Caki2 (cell line): ENCODE data around the gene CHST7. TPM values are rescaled to one million over a fixed set of nuclear protein-coding genes. Genes with fewer than 3 reads are reported as not detected.

Experiments
- DNase-seq: peaks from one replicate; pipeline ENCODE4 v3.0.0-alpha.2; 2015; ENCODE audit warnings: low read depth
- in situ Hi-C: cut with HindIII; loops from 2 replicates; pipeline ENCODE4 v1.10.0; 2016; ENCODE audit warnings: low sequenced_read_pairs, low pct_unique_long_range_greater_than_20kb, mixed read lengths
- total RNA-seq: library from RNA; depleted of rRNA; stranded (reverse); fragments of >200 nt; shearing (Covaris generic); gene quantifications from 2 replicates; pipeline ENCODE4 v1.2.3, GENCODE V29; 2014; ENCODE audit warnings: low replicate concordance; rRNA removed

The CHST7 gene
- total RNA-seq, 1 experiment from 2014 or later = 27.1 TPM

DNA sequence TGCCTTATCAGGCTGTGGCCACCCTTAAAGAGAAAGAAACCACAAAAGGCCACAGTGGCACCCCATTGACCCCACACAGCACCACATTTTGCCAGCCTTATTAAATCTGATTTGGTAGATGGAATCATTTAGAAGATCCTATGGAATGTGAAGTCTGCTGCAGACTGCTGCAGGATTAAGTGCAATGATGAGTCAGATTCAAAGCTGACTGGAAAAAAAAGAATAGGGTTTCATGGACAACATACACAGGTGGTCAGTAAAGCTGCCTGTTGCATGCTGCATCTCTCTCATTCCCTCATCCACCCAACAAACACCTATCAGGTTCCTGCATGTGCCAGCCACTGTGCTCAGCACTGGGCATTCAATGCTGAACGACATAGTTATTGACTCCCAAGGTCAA, 56.6 kb downstream of the CHST7 start:
- in situ Hi-C loops = no loop called here
- DNase-seq = no peak

DNA sequence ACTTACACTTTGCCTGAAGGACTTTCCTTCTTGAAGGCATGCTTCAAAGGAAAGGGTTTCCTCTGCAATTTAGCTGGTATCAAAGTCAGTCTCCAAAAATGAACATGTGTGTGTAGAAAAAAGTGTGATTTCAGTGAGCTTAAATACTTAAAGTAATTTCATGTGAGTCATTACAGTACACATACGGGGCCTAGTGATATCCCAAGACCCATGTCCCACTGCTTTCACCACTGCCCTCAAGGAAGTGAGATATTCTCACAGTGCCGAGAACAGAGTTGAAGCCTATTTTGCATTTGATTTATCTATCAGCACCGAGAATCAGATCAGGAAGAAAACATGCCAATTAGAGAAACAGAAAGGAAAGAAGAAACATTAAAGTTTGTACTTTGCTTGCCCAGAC, 61.0 kb downstream of the CHST7 start:
- DNase-seq = no peak
- in situ Hi-C loops = no loop called here

DNA sequence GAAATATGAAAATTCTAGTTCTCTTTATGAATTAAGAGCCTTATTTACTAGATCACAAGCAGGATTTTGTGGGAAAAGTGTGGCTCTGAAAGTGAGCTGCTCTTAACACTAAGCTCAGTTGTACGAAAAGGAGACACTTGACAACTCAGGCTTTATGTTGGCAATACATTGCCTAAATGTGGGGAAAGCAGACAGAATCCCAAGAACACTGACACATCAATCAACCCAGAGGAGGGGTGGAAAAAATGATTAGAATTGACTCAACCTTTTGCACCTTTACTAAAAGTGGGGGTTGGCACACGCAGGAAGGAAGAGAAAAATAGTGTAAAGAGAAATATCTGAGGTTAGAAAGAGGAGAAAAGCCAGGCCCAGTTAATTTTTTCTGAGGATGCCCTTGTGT, 61.6 kb downstream of the CHST7 start:
- in situ Hi-C loops = no loop called here
- no peak for DNase-seq

DNA sequence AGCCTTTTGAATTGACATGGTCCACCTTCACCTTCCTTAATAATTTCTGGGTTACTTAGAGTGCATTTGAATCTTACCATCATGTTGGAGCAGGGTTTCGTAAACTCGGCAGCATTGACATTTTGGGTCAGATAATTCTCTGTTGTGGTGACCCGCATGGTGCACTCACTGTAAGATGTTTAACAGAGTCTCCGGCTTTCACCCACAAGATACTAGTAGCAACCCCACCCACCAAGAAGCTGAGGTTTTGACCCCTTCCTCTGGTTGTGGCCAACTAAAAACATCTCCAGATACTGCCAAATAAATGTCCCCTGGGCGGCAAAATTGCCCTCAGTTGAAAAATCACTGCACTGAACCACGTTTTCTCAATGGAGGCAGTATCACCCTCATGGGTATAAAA, 62.7 kb downstream of the CHST7 start:
- DNase-seq = no peak
- in situ Hi-C loops = no loop called here

DNA sequence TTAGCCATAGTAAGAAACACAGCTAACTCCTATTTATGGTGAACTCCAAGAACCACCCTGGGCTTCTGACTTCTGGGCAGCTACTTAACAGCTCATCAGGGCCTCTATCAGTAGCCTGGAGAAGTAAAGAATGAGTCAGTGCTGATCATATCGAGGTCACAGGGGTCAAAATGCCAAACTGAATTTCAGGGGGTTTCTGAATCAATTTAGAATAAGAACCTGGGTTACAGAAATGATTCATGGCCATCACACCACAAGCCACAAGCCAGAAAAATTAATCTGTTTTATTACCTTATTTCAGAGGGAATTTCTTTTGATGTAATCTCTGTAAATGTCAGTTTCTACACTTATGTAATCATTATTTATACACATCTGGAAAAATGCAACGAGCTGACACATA, 64.4 kb downstream of the CHST7 start:
- in situ Hi-C loops = no loop called here
- DNase-seq = no peak

DNA sequence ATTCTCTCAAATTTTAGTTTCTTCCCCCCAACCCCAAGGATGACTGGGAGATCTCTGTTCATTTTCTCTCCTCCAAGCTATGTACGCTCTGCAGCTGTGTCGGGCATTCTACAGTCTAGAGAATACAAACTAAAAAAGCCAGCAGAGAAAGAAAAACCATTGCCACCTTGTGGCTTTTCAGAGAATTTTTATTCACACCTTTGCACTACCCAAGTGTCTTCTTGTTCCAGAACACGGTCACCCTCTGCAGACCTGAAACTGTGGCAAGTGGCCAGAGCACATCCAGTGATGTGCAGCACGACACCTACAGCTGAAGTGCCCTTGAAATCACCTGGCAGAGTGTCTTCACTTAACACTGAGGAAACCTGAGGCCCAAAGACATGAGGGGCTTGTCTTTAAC, 68.6 kb downstream of the CHST7 start:
- DNase-seq = peak; percentile 32
- in situ Hi-C loops = no loop called here

DNA sequence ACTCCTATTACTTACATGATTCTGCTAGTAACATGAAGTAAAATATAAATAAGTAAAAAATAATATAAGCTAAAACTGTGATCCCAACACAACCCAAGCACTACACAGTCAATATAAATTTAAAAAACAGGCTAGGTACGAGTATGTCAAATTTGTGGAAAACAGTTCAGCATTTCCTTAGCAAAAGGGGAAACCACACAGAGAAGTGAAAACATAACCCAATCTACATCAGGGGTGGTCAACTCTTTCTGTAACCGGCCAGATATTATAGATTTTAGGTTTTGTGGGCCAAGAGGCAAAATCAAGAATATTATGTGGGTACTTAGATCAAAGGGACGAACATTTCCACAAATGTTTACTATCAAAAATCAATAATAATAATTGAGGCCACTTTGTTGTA, 70.1 kb downstream of the CHST7 start:
- in situ Hi-C loops = no loop called here
- DNase-seq = no peak

DNA sequence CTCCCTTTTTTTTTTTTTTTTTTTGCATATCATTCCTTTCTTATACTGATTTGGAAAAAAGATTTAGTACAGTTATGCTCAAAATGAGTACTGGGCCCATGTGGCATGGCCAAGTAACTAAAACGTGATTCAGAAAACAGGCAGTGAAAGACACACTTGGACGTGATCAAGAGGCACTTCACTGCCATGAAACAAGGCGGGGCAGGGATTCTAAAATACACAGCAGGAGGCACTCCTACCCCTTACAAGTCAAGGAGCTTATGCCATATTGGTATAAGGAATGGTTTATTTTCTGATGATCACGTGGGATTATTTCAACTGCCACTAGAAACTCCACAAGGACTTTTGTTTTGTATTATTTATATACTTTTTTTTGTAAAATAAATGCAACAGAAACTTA, 72.0 kb downstream of the CHST7 start:
- in situ Hi-C loops = no loop called here
- DNase-seq = no peak

DNA sequence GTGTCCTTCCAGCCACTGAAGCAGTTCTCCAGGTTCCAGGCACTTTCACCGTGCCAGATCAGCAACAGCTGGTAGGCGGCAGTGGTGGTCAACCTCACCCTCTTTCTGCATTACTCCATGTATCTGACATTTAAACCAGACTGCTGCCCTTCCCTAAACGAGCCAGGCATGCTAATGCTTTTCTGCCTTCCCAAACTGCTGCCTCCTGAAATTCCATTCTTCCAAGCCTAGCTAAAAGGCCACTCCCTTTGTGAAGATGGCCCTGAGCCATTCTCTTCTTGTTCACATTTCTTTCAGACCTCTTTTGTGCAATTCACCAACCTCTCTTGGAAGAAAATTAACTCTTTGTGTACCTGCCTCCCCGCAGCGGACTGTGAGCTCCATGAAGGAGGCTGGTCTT, 73.7 kb downstream of the CHST7 start:
- in situ Hi-C loops = no loop called here
- DNase-seq = no peak

Other genes starting within 250 kb of the CHST7 start
- 1.2 and 2.4 TPM in 2 replicates for gene ZNF674, start 28.3 kb upstream of the CHST7 start, total RNA-seq
- 1.6 and 10.6 TPM in 2 replicates for gene SLC9A7, start 185.4 kb downstream of the CHST7 start, total RNA-seq